ENCODE measurements around the gene SIRT5. TPM values are rescaled to one million over a fixed set of nuclear protein-coding genes. Genes with fewer than 3 reads are reported as not detected.

SIRT5 gene
- total RNA-seq, 1 donor from 2014 or later, result 10.1 TPM

- Mint-ChIP-seq H3K9me3 (no peaks in the 10 kb centered on the region), H3K4me3 (no peak overlapping the region), H3K4me1 (ENCODE audit: low read depth) (peaks cover 19% of the 10 kb centered on the region), H3K27ac (no peak overlapping the region), H3K36me3 (ENCODE audit: low read depth) (peaks cover 9% of the 10 kb centered on the region), H3K27me3 (ENCODE audit: insufficient read depth) (peaks cover 2% of the 10 kb centered on the region)
- intact Hi-C loops (cut with micrococcal nuclease), result no loop called here
- DNase-seq (ENCODE audit: low spot score), result no peak
These were observed 3.5 kb downstream of the SIRT5 start for GRCh38 chr6:13577926-13578325.

- DNase-seq (ENCODE audit: low spot score), result no peak
- intact Hi-C loops (cut with micrococcal nuclease), result no loop called here
These were observed 5.5 kb downstream of the SIRT5 start for GRCh38 chr6:13579911-13580310.

GRCh38 chr6:13581700-13582229 is 7.4 kb downstream of the SIRT5 start:
- Mint-ChIP-seq H3K4me1 (ENCODE audit: low read depth) (no peaks in the 10 kb centered on the region), H3K9me3 (no peaks in the 10 kb centered on the region), H3K36me3 (ENCODE audit: low read depth) (peaks cover 22% of the 10 kb centered on the region), H3K27me3 (ENCODE audit: insufficient read depth) (no peaks in the 10 kb centered on the region), H3K27ac (no peak overlapping the region), H3K4me3 (no peak overlapping the region)
- DNase-seq (ENCODE audit: low spot score), result no peak
- intact Hi-C loops (cut with micrococcal nuclease), result no loop called here

More at GRCh38 chr6:13579911-13580310, 5.5 kb downstream of the SIRT5 start:
- Mint-ChIP-seq H3K4me1 (ENCODE audit: low read depth) (peaks cover 17% of the 10 kb centered on the region), H3K27ac (no peak overlapping the region), H3K4me3 (no peak overlapping the region), H3K27me3 (ENCODE audit: insufficient read depth) (no peaks in the 10 kb centered on the region), H3K36me3 (ENCODE audit: low read depth) (peaks cover 14% of the 10 kb centered on the region), H3K9me3 (no peaks in the 10 kb centered on the region)

GRCh38 chr6:13586603-13587542 is 12.5 kb downstream of the SIRT5 start:
- DNase-seq (ENCODE audit: low spot score), result no peak
- H3K27me3 Mint-ChIP-seq (ENCODE audit: insufficient read depth), result no peaks in the 10 kb centered on the region
- H3K27ac Mint-ChIP-seq, result no peak overlapping the region
- peaks cover 21% of the 10 kb centered on the region for H3K36me3 Mint-ChIP-seq (ENCODE audit: low read depth)
- H3K9me3 Mint-ChIP-seq, result no peaks in the 10 kb centered on the region
- H3K4me1 Mint-ChIP-seq (ENCODE audit: low read depth), result no peaks in the 10 kb centered on the region
- no peak overlapping the region for H3K4me3 Mint-ChIP-seq
- intact Hi-C loops (cut with micrococcal nuclease), result no loop called here

- no peak overlapping the region for H3K27ac Mint-ChIP-seq
- H3K36me3 Mint-ChIP-seq (ENCODE audit: low read depth), result peaks cover 16% of the 10 kb centered on the region
- H3K4me3 Mint-ChIP-seq, result no peak overlapping the region
- DNase-seq (ENCODE audit: low spot score), result no peak
- H3K9me3 Mint-ChIP-seq, result no peaks in the 10 kb centered on the region
- H3K4me1 Mint-ChIP-seq (ENCODE audit: low read depth), result no peaks in the 10 kb centered on the region
- H3K27me3 Mint-ChIP-seq (ENCODE audit: insufficient read depth), result no peaks in the 10 kb centered on the region
- intact Hi-C loops (cut with micrococcal nuclease), result no loop called here
These were observed 15.4 kb downstream of the SIRT5 start for GRCh38 chr6:13589801-13590200.

- Mint-ChIP-seq H3K36me3 (ENCODE audit: low read depth) (peaks cover 11% of the 10 kb centered on the region), H3K9me3 (no peaks in the 10 kb centered on the region), H3K4me1 (ENCODE audit: low read depth) (no peaks in the 10 kb centered on the region), H3K4me3 (no peak overlapping the region), H3K27ac (no peak overlapping the region), H3K27me3 (ENCODE audit: insufficient read depth) (no peaks in the 10 kb centered on the region)
- intact Hi-C loops (cut with micrococcal nuclease), result no loop called here
- no peak for DNase-seq (ENCODE audit: low spot score)
These were observed 16.3 kb downstream of the SIRT5 start for GRCh38 chr6:13590574-13591153.

GRCh38 chr6:13591205-13591921 is 17.0 kb downstream of the SIRT5 start:
- Mint-ChIP-seq H3K4me1 (ENCODE audit: low read depth) (no peaks in the 10 kb centered on the region), H3K4me3 (no peak overlapping the region), H3K36me3 (ENCODE audit: low read depth) (peaks cover 13% of the 10 kb centered on the region), H3K27ac (no peak overlapping the region), H3K9me3 (no peaks in the 10 kb centered on the region), H3K27me3 (ENCODE audit: insufficient read depth) (no peaks in the 10 kb centered on the region)
- no peak for DNase-seq (ENCODE audit: low spot score)
- intact Hi-C loops (cut with micrococcal nuclease), result no loop called here

GRCh38 chr6:13593103-13593502 is 18.7 kb downstream of the SIRT5 start:
- H3K9me3 Mint-ChIP-seq, result no peaks in the 10 kb centered on the region
- no peak for DNase-seq (ENCODE audit: low spot score)
- no peak overlapping the region for H3K27ac Mint-ChIP-seq
- intact Hi-C loops (cut with micrococcal nuclease), result no loop called here
- H3K36me3 Mint-ChIP-seq (ENCODE audit: low read depth), result peaks cover 18% of the 10 kb centered on the region
- no peaks in the 10 kb centered on the region for H3K27me3 Mint-ChIP-seq (ENCODE audit: insufficient read depth)
- H3K4me1 Mint-ChIP-seq (ENCODE audit: low read depth), result peaks cover 6% of the 10 kb centered on the region
- no peak overlapping the region for H3K4me3 Mint-ChIP-seq

- H3K27me3 Mint-ChIP-seq (ENCODE audit: insufficient read depth), result no peaks in the 10 kb centered on the region
- peaks cover 20% of the 10 kb centered on the region for H3K36me3 Mint-ChIP-seq (ENCODE audit: low read depth)
- no peak for DNase-seq (ENCODE audit: low spot score)
- H3K27ac Mint-ChIP-seq, result no peak overlapping the region
- H3K4me1 Mint-ChIP-seq (ENCODE audit: low read depth), result peaks cover 6% of the 10 kb centered on the region
- no peak overlapping the region for H3K4me3 Mint-ChIP-seq
- intact Hi-C loops (cut with micrococcal nuclease), result no loop called here
- H3K9me3 Mint-ChIP-seq, result no peaks in the 10 kb centered on the region
These were observed 19.3 kb downstream of the SIRT5 start for GRCh38 chr6:13593720-13594119.

- intact Hi-C loops (cut with micrococcal nuclease), result no loop called here
- peaks cover 6% of the 10 kb centered on the region for H3K4me1 Mint-ChIP-seq (ENCODE audit: low read depth)
- no peaks in the 10 kb centered on the region for H3K9me3 Mint-ChIP-seq
- H3K36me3 Mint-ChIP-seq (ENCODE audit: low read depth), result peaks cover 33% of the 10 kb centered on the region
- DNase-seq (ENCODE audit: low spot score), result no peak
- H3K27me3 Mint-ChIP-seq (ENCODE audit: insufficient read depth), result no peaks in the 10 kb centered on the region
- H3K27ac Mint-ChIP-seq, result no peak overlapping the region
- no peak overlapping the region for H3K4me3 Mint-ChIP-seq
These were observed 22.7 kb downstream of the SIRT5 start for GRCh38 chr6:13597073-13597472.

- intact Hi-C loops (cut with micrococcal nuclease), result no loop called here
- H3K9me3 Mint-ChIP-seq, result no peaks in the 10 kb centered on the region
- no peak for DNase-seq (ENCODE audit: low spot score)
- no peak overlapping the region for H3K4me3 Mint-ChIP-seq
- H3K27me3 Mint-ChIP-seq (ENCODE audit: insufficient read depth), result no peaks in the 10 kb centered on the region
- peaks cover 10% of the 10 kb centered on the region for H3K4me1 Mint-ChIP-seq (ENCODE audit: low read depth)
- no peak overlapping the region for H3K27ac Mint-ChIP-seq
- peaks cover 39% of the 10 kb centered on the region for H3K36me3 Mint-ChIP-seq (ENCODE audit: low read depth)
These were observed 25.6 kb downstream of the SIRT5 start for GRCh38 chr6:13600036-13600435.

GRCh38 chr6:13604135-13604534 is 29.7 kb downstream of the SIRT5 start:
- Mint-ChIP-seq H3K9me3 (no peaks in the 10 kb centered on the region), H3K27me3 (ENCODE audit: insufficient read depth) (no peaks in the 10 kb centered on the region), H3K4me1 (ENCODE audit: low read depth) (peaks cover 4% of the 10 kb centered on the region), H3K36me3 (ENCODE audit: low read depth) (peaks cover 29% of the 10 kb centered on the region), H3K27ac (no peak overlapping the region), H3K4me3 (no peak overlapping the region)
- intact Hi-C loops (cut with micrococcal nuclease), result no loop called here
- DNase-seq (ENCODE audit: low spot score), result no peak

Data from activated T-helper 1 cell treated with anti-CD3 and anti-CD28 coated beads, Interleukin-12 subunit alpha, Interleukin-12 subunit beta, Interleukin-2, Interleukin-4 antibody, amounts not matched to agents 30 ng/mL and 10 ng/mL and 1 ng/mL, durations not matched to agents 14 hours and 24 hours and 36 hours (primary cell).